HG03442 (cell line): ENCODE results near the gene SERPINI1.
A peak's percentile ranks its signal among the peaks of the same experiment; 100 is the strongest.

Experiments used
- ATAC-seq: cut with Tn5 transposase; IDR thresholded peaks from one replicate; pipeline ENCODE4 v1.9.1; 2021; ENCODE audit warnings: mild to moderate bottlenecking, moderate library complexity; ENCODE audit not compliant: unreplicated experiment

The SERPINI1 gene

DNA sequence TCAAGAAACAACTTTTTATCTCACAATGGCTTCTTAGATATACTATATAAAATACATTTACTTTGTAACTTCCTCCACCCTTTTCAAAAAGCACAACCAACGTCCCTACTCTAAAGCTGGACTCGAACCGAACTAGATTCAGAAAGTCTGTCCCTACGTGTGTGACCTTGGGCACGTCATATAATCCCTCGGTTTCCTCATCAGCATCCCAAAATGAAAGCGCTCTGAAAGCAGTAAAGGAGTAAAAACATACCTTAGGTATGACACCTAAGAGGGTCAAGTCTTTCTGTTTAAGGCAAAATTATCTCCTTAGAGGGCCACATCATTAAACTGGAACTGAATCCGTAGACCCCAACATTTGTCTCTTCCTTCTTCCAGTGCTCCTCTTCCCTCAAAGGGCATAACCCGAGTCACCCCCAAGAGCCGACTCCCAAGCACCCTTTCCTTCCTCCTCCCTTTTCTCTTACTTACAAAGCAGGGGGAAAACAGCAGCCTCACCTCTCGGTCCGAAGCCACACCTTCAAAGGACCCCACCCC, 1.5 kb upstream of the SERPINI1 start:
- ATAC-seq, result no peak

DNA sequence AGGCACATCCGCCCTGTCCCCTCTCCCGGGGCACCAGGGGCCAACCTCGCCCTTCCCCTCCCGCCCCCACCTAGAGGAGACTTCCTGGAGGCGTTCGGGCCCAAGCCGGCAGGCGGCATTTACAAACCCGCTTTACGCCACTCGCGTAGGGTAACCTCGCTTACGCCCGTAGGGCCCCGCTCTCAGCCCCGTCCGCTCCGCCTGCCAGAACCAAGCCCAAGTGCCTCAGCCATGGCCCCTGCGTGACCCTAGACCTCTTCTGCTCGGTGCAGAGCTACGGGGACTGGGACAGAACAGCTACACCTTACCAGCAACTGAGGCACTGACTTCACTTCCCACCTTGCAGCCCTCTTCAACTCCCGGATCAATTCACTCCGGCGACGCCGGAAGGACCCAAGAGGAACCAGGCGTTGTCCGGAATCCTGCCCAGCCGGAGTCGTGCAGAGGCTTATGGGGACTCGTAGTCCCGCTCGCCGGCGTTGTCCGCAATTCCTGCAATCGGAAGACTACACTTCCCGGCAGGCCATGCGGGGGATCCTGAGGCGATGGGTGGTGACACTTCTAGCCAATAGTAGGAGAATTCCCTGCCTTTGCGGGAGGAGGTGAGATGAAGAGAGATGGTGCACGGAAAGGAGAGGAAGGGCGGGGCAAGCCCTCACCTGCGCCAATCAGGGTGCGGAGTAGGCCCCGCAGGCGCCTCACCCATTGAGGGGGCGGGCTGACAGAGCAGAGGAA, 856 bp upstream of the SERPINI1 start, which contains the start of gene PDCD10:
PDCD10 (minus strand) TSS at position 395 of the 735 bp plus-strand sequence. CDS start 14,735 bp downstream, outside the sequence.
- ATAC-seq, result peak; percentile 86

DNA sequence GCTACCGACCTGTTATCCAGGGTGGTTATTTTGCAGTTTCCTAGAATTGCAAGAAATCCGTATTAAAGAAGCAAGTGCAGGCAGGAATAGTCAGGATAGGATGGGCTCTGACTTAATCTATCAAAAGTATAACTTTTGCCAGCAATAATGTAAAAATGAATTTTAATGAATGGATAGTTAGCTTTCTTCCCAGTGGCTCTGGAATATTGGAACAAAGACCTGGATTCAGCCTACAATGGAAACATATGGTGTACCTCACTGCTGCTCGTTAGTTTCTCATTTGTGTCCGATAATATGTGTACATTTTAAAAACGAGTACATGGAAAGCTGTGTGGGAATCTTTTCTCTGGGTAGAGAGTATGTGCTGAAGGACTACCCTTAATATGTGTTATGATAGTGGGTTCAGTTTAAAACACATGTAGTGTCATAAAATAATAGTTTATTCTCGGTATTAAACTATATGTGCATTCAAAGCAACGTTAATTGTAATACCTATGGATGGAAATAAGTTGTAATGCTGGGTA, 805 bp downstream of the SERPINI1 start:
- no peak for ATAC-seq

GRCh38 chr3:167736997-167737396, 1.5 kb downstream of the SERPINI1 start:
- no peak for ATAC-seq

DNA sequence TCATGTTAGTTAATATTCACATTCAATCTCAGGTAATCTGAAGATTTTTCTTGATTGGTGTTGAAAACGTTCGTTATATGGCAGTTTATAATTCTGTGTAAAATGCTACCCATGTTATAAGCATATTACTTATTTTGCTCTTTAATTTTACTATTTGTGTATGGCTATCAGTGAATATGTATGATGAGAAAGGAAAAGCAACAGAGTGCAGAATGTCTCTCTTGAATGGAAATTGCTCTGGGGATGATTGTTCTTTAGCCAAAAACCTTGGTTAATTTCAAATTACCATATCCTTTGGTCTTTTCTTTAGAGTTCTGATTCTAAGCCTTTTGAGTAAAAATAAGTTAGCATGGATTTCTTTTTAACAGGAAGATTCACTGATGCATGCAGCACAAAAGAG, 2.5 kb downstream of the SERPINI1 start:
- no peak for ATAC-seq

DNA sequence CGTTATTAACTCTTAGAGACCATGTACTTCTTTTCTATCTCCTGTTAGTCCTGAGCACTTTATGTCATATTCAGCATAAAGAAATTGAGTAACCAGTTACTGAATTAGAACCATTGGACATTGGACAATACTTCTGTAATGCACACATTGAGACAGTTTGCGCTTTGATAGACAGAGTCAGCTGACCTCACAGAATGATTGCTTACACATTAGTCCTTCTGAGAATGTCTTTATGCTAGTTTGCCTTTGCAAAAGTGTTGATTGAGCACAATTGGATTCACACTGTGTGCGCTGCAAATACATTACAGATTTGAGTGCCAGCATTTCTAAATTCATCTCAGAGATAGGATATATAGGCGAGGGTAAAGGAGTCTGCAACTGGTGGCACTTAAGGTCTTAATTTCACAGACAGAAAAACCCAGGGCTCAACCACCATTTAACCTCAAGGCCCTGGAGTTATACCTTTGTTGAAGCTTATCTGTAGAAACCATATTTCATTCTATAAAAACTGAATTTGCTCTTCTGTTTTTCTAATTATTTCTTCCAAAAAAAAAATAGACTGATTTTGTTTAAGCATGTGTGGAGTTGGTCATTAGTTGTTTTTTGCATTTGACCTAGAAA, 3.8 kb downstream of the SERPINI1 start:
- ATAC-seq, result no peak

GRCh38 chr3:167740961-167741587, 5.6 kb downstream of the SERPINI1 start:
- ATAC-seq, result peak; percentile 96

- no peak for ATAC-seq
Observed at GRCh38 chr3:167742338-167742737, 6.8 kb downstream of the SERPINI1 start.

DNA sequence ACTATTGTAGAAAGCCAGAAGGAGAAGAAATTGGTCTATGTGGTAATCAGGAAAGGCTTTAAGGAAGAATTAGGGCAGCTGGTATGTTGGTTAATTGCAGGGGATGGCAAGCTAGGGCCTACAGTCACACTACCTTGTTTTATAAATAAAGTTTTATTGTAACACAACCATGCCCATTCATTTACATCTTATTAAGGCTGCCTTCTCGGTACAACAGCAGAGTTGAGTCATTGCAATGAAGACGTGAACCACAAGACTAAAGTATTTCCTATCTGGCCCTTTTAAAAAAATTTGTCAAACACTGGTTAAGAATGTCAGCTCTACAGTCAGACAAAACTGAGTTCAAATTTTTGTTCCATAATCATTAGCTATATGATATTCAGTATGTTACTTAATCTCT, 8.3 kb downstream of the SERPINI1 start:
- no peak for ATAC-seq

DNA sequence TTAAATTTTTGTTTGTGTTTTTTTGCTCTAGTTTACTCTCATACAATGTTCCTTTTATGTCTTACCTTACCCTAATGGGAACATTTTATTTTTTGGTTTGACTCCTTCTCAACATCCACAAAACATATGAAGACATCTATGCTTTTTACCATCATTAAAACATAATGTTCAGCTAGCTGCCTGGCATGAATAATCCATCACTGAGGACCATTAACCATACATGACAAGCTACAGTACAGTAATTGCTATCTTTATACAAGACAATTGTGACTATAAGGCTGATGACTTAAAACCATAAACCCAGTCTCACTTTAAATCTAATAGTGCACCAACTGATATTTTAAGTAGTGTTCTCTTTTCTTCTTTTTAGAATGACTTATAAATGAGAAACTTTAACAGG, 13.7 kb downstream of the SERPINI1 start:
- no peak for ATAC-seq

- no peak for ATAC-seq
Observed at GRCh38 chr3:167749728-167750127, 14.2 kb downstream of the SERPINI1 start.

DNA sequence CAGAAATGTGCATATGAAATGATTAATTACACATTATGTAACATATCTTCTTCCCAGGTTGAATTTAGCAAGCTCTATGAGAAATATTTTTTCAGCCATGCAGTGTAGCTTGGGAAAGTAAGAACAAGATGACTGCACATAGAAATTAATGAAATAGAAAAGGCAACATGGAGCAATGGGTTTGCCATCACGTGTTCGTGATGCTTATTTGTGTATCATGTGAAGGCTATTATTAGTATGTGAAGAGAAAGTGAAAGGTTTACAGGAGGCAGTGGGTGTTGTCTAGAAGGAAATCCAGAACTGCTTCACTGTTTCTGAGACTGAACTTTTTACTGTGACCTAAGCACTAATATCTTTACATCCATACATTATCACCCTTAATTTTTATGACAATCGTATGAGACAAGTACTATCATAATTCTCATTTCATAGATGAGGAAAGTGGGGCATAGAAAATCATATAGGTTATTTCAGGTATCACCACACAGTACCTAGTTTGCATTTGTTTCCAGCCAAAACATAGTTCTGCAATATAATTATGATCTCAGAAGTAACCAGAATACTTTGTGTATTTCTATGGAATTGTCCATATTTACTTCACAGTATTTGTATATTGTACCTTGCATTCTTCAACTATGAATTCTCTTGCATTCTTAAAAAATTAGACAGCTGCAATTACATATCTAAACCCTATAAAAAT, 14.9 kb downstream of the SERPINI1 start:
- ATAC-seq, result peak; percentile 98

GRCh38 chr3:167754049-167754448, 18.5 kb downstream of the SERPINI1 start:
- ATAC-seq, result no peak

GRCh38 chr3:167761302-167761701, 25.8 kb downstream of the SERPINI1 start:
- ATAC-seq, result no peak

DNA sequence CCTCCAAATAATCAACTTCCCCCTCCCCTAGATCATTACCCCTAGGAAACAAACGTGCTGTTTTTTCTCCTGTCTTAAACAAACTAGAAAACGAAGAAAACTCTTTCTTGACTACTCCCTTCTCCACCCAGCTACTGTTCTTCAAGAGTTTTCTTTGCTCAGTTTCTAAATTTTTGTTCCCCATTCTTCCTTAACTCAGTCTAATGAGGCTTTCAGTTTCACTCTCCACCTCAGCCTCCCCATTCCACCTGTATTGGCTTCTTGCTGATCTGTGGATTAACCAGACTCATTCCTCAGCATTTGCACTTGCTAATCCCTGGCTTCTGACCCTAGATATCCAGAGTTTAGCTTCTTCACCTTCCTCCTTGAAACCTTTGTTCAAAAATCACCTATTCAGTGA, 26.8 kb downstream of the SERPINI1 start:
- no peak for ATAC-seq

- peak; percentile 34 for ATAC-seq
Observed at GRCh38 chr3:167772992-167773391, 37.5 kb downstream of the SERPINI1 start.

GRCh38 chr3:167773584-167773983, 38.1 kb downstream of the SERPINI1 start:
- ATAC-seq, result peak; percentile 77

- no peak for ATAC-seq
Observed at GRCh38 chr3:167776066-167776685, 40.7 kb downstream of the SERPINI1 start.

DNA sequence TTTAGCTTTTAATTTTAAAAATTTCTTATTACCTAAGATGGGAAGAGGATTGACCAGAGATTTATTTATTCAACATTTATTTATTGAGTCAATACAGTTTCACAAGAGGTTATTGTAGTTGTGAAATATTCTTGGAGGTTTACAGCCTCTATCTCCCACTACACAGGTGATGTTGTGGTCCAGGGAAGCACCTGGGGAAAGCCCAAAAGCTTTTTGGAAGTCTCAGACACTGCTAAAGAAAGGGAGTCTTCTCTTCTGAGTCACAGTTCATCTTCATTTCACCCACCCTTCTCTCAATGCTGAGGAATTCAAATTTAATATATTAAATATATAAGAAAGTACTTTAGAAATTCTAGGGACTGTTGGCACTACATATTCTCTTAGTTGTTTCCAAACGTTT, 41.8 kb downstream of the SERPINI1 start:
- ATAC-seq, result peak; percentile 50

GRCh38 chr3:167780214-167780883, 44.8 kb downstream of the SERPINI1 start:
- ATAC-seq, result no peak
